ENCODE data around the gene DAGLB. TPM values are rescaled to one million over a fixed set of nuclear protein-coding genes. Genes with fewer than 3 reads are reported as not detected.

Gene DAGLB
- total RNA-seq, 2 donors from 2014 or later = 5.7 to 9.4 TPM

- peaks cover 42% of the 10 kb centered on the region for H3K36me3 ChIP-seq
- peaks cover 0 to 9% of the 10 kb centered on the region in 2 donors for H3K4me1 ChIP-seq
These were observed 16.8 kb downstream of the DAGLB start for GRCh38 chr7:6430974-6431373.

GRCh38 chr7:6430271-6430940 lies 17.3 kb downstream of the DAGLB start:
- no peak for DNase-seq (ENCODE audit: low spot score)
- H3K27me3 ChIP-seq = no peaks in the 10 kb centered on the region
- no peaks in the 10 kb centered on the region for H3K9me3 ChIP-seq
- no peak overlapping the region for H3K4me3 ChIP-seq
- peaks cover 0 to 4% of the 10 kb centered on the region in 2 donors for H3K4me1 ChIP-seq
- no peak for TF ChIP-seq CTCF (IDR thresholded peaks at IDR 0.05)
- peaks cover 48% of the 10 kb centered on the region for H3K36me3 ChIP-seq
- no peak overlapping the region for H3K27ac ChIP-seq

More at GRCh38 chr7:6430974-6431373, 16.8 kb downstream of the DAGLB start:
- Histone ChIP-seq H3K27ac (no peak overlapping the region), H3K9me3 (no peaks in the 10 kb centered on the region), H3K27me3 (no peaks in the 10 kb centered on the region), H3K4me3 (no peak overlapping the region)
- DNase-seq (ENCODE audit: low spot score) = no peak
- TF ChIP-seq CTCF (IDR thresholded peaks at IDR 0.05) = no peak

- Histone ChIP-seq H3K4me3 (no peak overlapping the region), H3K4me1 (no peaks in the 10 kb centered on the region), H3K27me3 (no peaks in the 10 kb centered on the region), H3K9me3 (no peaks in the 10 kb centered on the region), H3K27ac (no peak overlapping the region), H3K36me3 (peaks cover 50% of the 10 kb centered on the region)
- DNase-seq (ENCODE audit: low spot score) = no peak
- TF ChIP-seq CTCF (IDR thresholded peaks at IDR 0.05) = no peak
These were observed 21.8 kb downstream of the DAGLB start for GRCh38 chr7:6425948-6426347.

- Histone ChIP-seq H3K36me3 (peaks cover 41% of the 10 kb centered on the region), H3K4me3 (no peak overlapping the region), H3K4me1 (no peaks in the 10 kb centered on the region), H3K9me3 (no peaks in the 10 kb centered on the region), H3K27me3 (no peaks in the 10 kb centered on the region), H3K27ac (peak overlapping the region; percentile 3 to 23)
- DNase-seq (ENCODE audit: low spot score) = no peak
- TF ChIP-seq CTCF (IDR thresholded peaks at IDR 0.05) = peak in 1 of 2 donors; percentile 18
These were observed 23.6 kb downstream of the DAGLB start for GRCh38 chr7:6423942-6424701.

- H3K36me3 ChIP-seq = peaks cover 38% of the 10 kb centered on the region
- no peaks in the 10 kb centered on the region for H3K4me1 ChIP-seq
- no peak overlapping the region for H3K4me3 ChIP-seq
- TF ChIP-seq CTCF (IDR thresholded peaks at IDR 0.05) = no peak
- H3K9me3 ChIP-seq = no peaks in the 10 kb centered on the region
- H3K27me3 ChIP-seq = no peaks in the 10 kb centered on the region
- no peak for DNase-seq (ENCODE audit: low spot score)
- H3K27ac ChIP-seq = no peak overlapping the region
These were observed 24.7 kb downstream of the DAGLB start for GRCh38 chr7:6422926-6423632.

Data from right atrium auricular region (tissue), 2 donors.